ENCODE measurements around the gene TEK.

The TEK gene

GRCh38 chr9:27179245-27179865, 70.3 kb downstream of the TEK start:
- DNase-seq (ENCODE audit: low read depth in 2 of 2): no peak

- DNase-seq (ENCODE audit: low read depth in 2 of 2): no peak
Observed at GRCh38 chr9:27181381-27181780, 72.4 kb downstream of the TEK start.

- DNase-seq (ENCODE audit: low read depth in 2 of 2): no peak
Observed at GRCh38 chr9:27182421-27182820, 73.4 kb downstream of the TEK start.

- DNase-seq (ENCODE audit: low read depth in 2 of 2): no peak
Observed at GRCh38 chr9:27183131-27183530, 74.1 kb downstream of the TEK start.

- DNase-seq (ENCODE audit: low read depth in 2 of 2): no peak
Observed at GRCh38 chr9:27183701-27184100, 74.7 kb downstream of the TEK start.

- DNase-seq (ENCODE audit: low read depth in 2 of 2): no peak
Observed at GRCh38 chr9:27184556-27185351, 75.7 kb downstream of the TEK start.

GRCh38 chr9:27188426-27188825, 79.4 kb downstream of the TEK start:
- DNase-seq (ENCODE audit: low read depth in 2 of 2): no peak

GRCh38 chr9:27189426-27189825, 80.4 kb downstream of the TEK start:
- DNase-seq (ENCODE audit: low read depth in 2 of 2): no peak

GRCh38 chr9:27192291-27192960, 83.4 kb downstream of the TEK start:
- no peak for DNase-seq (ENCODE audit: low read depth in 2 of 2)

- no peak for DNase-seq (ENCODE audit: low read depth in 2 of 2)
Observed at GRCh38 chr9:27193886-27194285, 84.9 kb downstream of the TEK start.

- DNase-seq (ENCODE audit: low read depth in 2 of 2): no peak
Observed at GRCh38 chr9:27194401-27195091, 85.5 kb downstream of the TEK start.

- DNase-seq (ENCODE audit: low read depth in 2 of 2): no peak
Observed at GRCh38 chr9:27195191-27195590, 86.2 kb downstream of the TEK start.

- no peak for DNase-seq (ENCODE audit: low read depth in 2 of 2)
Observed at GRCh38 chr9:27196383-27196782, 87.4 kb downstream of the TEK start.

GRCh38 chr9:27198190-27198589, 89.2 kb downstream of the TEK start:
- no peak for DNase-seq (ENCODE audit: low read depth in 2 of 2)

GRCh38 chr9:27202056-27202455, 93.0 kb downstream of the TEK start:
- DNase-seq (ENCODE audit: low read depth in 2 of 2): no peak

- no peak for DNase-seq (ENCODE audit: low read depth in 2 of 2)
Observed at GRCh38 chr9:27203783-27204182, 94.8 kb downstream of the TEK start.

- DNase-seq (ENCODE audit: low read depth in 2 of 2): no peak
Observed at GRCh38 chr9:27204578-27204977, 95.6 kb downstream of the TEK start.

GRCh38 chr9:27205198-27205597, 96.2 kb downstream of the TEK start:
- DNase-seq (ENCODE audit: low read depth in 2 of 2): no peak

- DNase-seq (ENCODE audit: low read depth in 2 of 2): no peak
Observed at GRCh38 chr9:27206041-27206440, 97.0 kb downstream of the TEK start.

- DNase-seq (ENCODE audit: low read depth in 2 of 2): no peak
Observed at GRCh38 chr9:27209034-27209433, 100.0 kb downstream of the TEK start.

GRCh38 chr9:27210588-27210987, 101.6 kb downstream of the TEK start:
- DNase-seq (ENCODE audit: low read depth in 2 of 2): no peak

GRCh38 chr9:27212191-27212590, 103.2 kb downstream of the TEK start:
- no peak for DNase-seq (ENCODE audit: low read depth in 2 of 2)
